Rectal smooth muscle tissue (tissue), 1 donor: Measurements from ENCODE around the gene PTPRG.

ENCODE experiments used
- H3K27ac ChIP-seq: one replicate; pipeline ENCODE4 v1.7.0; 2013; ENCODE audit warnings: low read depth, low read length, inconsistent platforms
- H3K27me3 ChIP-seq: one replicate; pipeline ENCODE4 v1.7.0; 2013; ENCODE audit warnings: low read length; ENCODE audit not compliant: control insufficient read depth, insufficient read depth
- H3K36me3 ChIP-seq: one replicate; pipeline ENCODE4 v1.7.0; 2013; ENCODE audit warnings: low read length; ENCODE audit not compliant: control insufficient read depth, insufficient read depth
- H3K4me1 ChIP-seq: one replicate; pipeline ENCODE4 v1.7.0; 2013; ENCODE audit warnings: low read length; ENCODE audit not compliant: control insufficient read depth, insufficient read depth
- H3K4me3 ChIP-seq: one replicate; pipeline ENCODE4 v1.7.0; 2013; ENCODE audit warnings: low read length
- H3K9ac ChIP-seq: one replicate; pipeline ENCODE4 v1.7.0; 2013; ENCODE audit warnings: low read length

Gene PTPRG

DNA sequence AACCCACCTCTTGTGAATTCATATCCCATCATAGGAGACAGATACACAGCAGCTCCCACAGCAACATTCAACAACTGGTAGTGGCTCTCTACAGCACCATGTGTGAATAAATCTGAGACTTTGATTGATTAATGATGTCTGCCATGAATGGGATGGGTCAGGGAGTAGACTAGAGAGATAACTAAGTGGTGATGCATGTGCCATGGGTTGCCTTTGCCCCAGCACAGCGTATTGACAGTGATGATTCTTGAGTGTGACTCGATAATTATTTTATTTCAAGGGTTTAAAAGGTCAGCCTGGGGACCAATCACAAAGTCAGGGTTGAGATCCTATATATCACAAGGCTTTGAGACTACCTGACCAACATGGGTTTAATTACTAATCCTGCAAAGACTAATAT lies 295.9 kb downstream of the PTPRG start:
- Histone ChIP-seq H3K27me3 (no peaks in the 10 kb centered on the region), H3K4me1 (peaks cover 12% of the 10 kb centered on the region), H3K36me3 (no peaks in the 10 kb centered on the region), H3K4me3 (no peak overlapping the region), H3K27ac (no peak overlapping the region), H3K9ac (no peak overlapping the region)

GRCh38 chr3:61858054-61858453 lies 296.7 kb downstream of the PTPRG start:
- Histone ChIP-seq H3K9ac (no peak overlapping the region), H3K36me3 (no peaks in the 10 kb centered on the region)

GRCh38 chr3:61861410-61861809 lies 300.0 kb downstream of the PTPRG start:
- H3K4me3 ChIP-seq: no peak overlapping the region
- H3K27ac ChIP-seq: no peak overlapping the region
- H3K27me3 ChIP-seq: no peaks in the 10 kb centered on the region
- no peaks in the 10 kb centered on the region for H3K36me3 ChIP-seq
- H3K9ac ChIP-seq: no peak overlapping the region
- peaks cover 32% of the 10 kb centered on the region for H3K4me1 ChIP-seq

More at GRCh38 chr3:61858054-61858453, 296.7 kb downstream of the PTPRG start:
- H3K27me3 ChIP-seq: no peaks in the 10 kb centered on the region
- H3K4me3 ChIP-seq: no peak overlapping the region
- H3K4me1 ChIP-seq: peaks cover 17% of the 10 kb centered on the region
- no peak overlapping the region for H3K27ac ChIP-seq

GRCh38 chr3:61862614-61863289 lies 301.4 kb downstream of the PTPRG start:
- Histone ChIP-seq H3K4me1 (peaks cover 32% of the 10 kb centered on the region), H3K27me3 (no peaks in the 10 kb centered on the region), H3K4me3 (no peak overlapping the region), H3K9ac (no peak overlapping the region), H3K27ac (peak overlapping the region; percentile 57), H3K36me3 (no peaks in the 10 kb centered on the region)

DNA sequence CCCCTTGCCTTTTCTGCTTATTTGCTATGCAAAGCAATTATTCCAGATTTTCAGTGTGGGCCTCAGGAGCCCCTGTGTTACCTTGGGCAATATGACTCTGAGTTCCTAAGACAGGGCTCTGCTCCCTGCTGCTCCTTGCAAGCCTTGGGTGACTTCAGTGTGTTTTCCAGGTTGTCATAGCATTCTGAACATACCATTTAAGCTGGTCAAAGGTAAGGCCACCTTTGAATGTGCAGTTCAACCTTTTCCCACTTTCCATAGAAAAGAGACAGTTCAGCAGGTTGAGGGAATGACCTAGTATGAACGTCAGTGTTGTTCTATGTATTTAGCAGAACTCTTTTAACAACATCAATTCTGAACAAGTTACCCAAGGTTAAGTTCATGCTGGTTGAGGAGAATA lies 302.2 kb downstream of the PTPRG start:
- no peak overlapping the region for H3K27ac ChIP-seq
- H3K4me1 ChIP-seq: peaks cover 32% of the 10 kb centered on the region
- no peak overlapping the region for H3K4me3 ChIP-seq
- H3K36me3 ChIP-seq: no peaks in the 10 kb centered on the region
- no peaks in the 10 kb centered on the region for H3K27me3 ChIP-seq
- H3K9ac ChIP-seq: no peak overlapping the region

GRCh38 chr3:61864886-61865285 lies 303.5 kb downstream of the PTPRG start:
- Histone ChIP-seq H3K27me3 (no peaks in the 10 kb centered on the region), H3K27ac (no peak overlapping the region), H3K36me3 (no peaks in the 10 kb centered on the region), H3K9ac (no peak overlapping the region), H3K4me3 (no peak overlapping the region), H3K4me1 (peaks cover 32% of the 10 kb centered on the region)

GRCh38 chr3:61865466-61866152 lies 304.2 kb downstream of the PTPRG start:
- Histone ChIP-seq H3K27ac (no peak overlapping the region), H3K27me3 (no peaks in the 10 kb centered on the region), H3K4me1 (peaks cover 32% of the 10 kb centered on the region), H3K4me3 (no peak overlapping the region), H3K36me3 (no peaks in the 10 kb centered on the region), H3K9ac (no peak overlapping the region)

GRCh38 chr3:61866153-61866542 lies 304.8 kb downstream of the PTPRG start:
- Histone ChIP-seq H3K27ac (no peak overlapping the region), H3K4me3 (no peak overlapping the region), H3K9ac (no peak overlapping the region), H3K27me3 (no peaks in the 10 kb centered on the region), H3K4me1 (peaks cover 32% of the 10 kb centered on the region), H3K36me3 (no peaks in the 10 kb centered on the region)

- H3K4me1 ChIP-seq: peaks cover 24% of the 10 kb centered on the region
- H3K9ac ChIP-seq: no peak overlapping the region
- no peaks in the 10 kb centered on the region for H3K27me3 ChIP-seq
- H3K27ac ChIP-seq: no peak overlapping the region
- no peak overlapping the region for H3K4me3 ChIP-seq
- H3K36me3 ChIP-seq: no peaks in the 10 kb centered on the region
Measured at GRCh38 chr3:61866961-61867461, 305.6 kb downstream of the PTPRG start.

DNA sequence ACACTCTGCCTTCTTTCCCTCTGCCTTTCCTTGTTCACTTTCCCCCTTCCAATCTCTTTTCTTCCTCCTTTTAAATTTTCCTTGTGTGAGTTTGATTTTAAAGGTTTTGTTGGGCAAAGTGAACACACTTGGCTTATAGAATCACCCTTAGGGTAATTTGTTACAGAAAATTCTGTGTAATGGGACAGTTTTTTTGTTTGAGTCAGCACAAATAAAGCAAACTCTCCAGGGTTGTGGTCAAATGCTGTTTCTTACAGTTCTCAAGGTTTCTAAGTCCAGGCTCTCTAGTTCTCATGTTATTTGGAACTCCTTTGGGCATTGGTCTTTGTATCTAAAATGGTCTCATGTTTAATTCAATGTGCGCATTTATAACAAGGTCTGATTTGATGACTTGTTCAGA lies 307.1 kb downstream of the PTPRG start:
- H3K27me3 ChIP-seq: no peaks in the 10 kb centered on the region
- H3K36me3 ChIP-seq: no peaks in the 10 kb centered on the region
- peaks cover 21% of the 10 kb centered on the region for H3K4me1 ChIP-seq
- H3K4me3 ChIP-seq: no peak overlapping the region
- no peak overlapping the region for H3K27ac ChIP-seq
- no peak overlapping the region for H3K9ac ChIP-seq

- H3K27ac ChIP-seq: no peak overlapping the region
- H3K36me3 ChIP-seq: no peaks in the 10 kb centered on the region
- no peak overlapping the region for H3K9ac ChIP-seq
- H3K4me3 ChIP-seq: no peak overlapping the region
- H3K27me3 ChIP-seq: no peaks in the 10 kb centered on the region
- peaks cover 24% of the 10 kb centered on the region for H3K4me1 ChIP-seq
Measured at GRCh38 chr3:61869371-61869770, 308.0 kb downstream of the PTPRG start.

DNA sequence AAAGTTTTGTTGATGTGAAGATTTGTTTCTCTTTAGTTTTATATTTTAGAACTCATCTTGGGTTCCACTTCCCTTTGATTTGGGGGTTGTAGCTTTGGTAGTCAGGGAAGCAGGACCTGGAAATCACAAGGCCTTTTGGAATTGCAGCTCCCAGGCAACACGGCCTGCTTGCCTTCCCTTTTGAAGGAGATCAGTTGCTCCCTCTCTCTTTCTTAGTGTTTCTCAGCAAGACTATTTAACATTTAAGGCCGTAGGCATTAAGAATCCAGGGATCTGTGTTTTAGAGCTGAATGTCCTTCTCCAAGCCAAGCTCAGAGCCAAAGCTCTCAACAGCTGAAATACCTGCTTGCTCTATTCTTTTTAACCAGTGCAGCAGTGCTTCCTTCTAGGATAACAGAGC lies 310.3 kb downstream of the PTPRG start:
- Histone ChIP-seq H3K4me3 (no peak overlapping the region), H3K36me3 (no peaks in the 10 kb centered on the region), H3K4me1 (peaks cover 20% of the 10 kb centered on the region), H3K9ac (no peak overlapping the region), H3K27ac (peak overlapping the region; percentile 4), H3K27me3 (no peaks in the 10 kb centered on the region)
